GM12865 (cell line): ENCODE results near the gene FAM180B.

Experiments
- DNase-seq: peaks from one replicate; pipeline ENCODE4 v3.0.0; 2010; ENCODE audit warnings: low read depth
- H3K4me3 ChIP-seq: 2 replicates; pipeline ENCODE4 v1.5.1; 2011; ENCODE audit warnings: mild to moderate bottlenecking, low read depth, low read length, control low read depth
- CTCF ChIP-seq: IDR thresholded peaks from 2 replicates; pipeline ENCODE4 v1.5.1; 2011; ENCODE audit warnings: low read length, control low read depth, low read depth, inconsistent platforms; ENCODE audit not compliant: insufficient read depth; ENCODE audit errors: missing control alignments

FAM180B gene

GRCh38 chr11:47578524-47579494, 7.7 kb upstream of the FAM180B start, which contains the start of the genes KBTBD4 and NDUFS3:
Gene KBTBD4, minus strand, starts transcription at chr11:47578970. Its CDS starts 19 bp downstream, at chr11:47578951.
Gene NDUFS3, plus strand, starts transcription at chr11:47579074. Its CDS starts 18 bp downstream, at chr11:47579092.
- peak; percentile 94 for DNase-seq
- no peak for TF ChIP-seq CTCF
- peak within 1 kb of the TSS; percentile 86 for H3K4me3 ChIP-seq

- no peak for TF ChIP-seq CTCF
- DNase-seq: no peak
- no peak overlapping the region for H3K4me3 ChIP-seq
Measured at GRCh38 chr11:47583844-47584243, 2.6 kb upstream of the FAM180B start.

GRCh38 chr11:47587039-47587716, 700 bp downstream of the FAM180B start:
- H3K4me3 ChIP-seq: no peak overlapping the region
- no peak for DNase-seq
- TF ChIP-seq CTCF: no peak

GRCh38 chr11:47587723-47588326, 1.3 kb downstream of the FAM180B start:
- no peak overlapping the region for H3K4me3 ChIP-seq
- DNase-seq: no peak
- TF ChIP-seq CTCF: no peak

- no peak overlapping the region for H3K4me3 ChIP-seq
- no peak for DNase-seq
- no peak for TF ChIP-seq CTCF
Measured at GRCh38 chr11:47589118-47589517, 2.6 kb downstream of the FAM180B start.

GRCh38 chr11:47589584-47589976, 3.1 kb downstream of the FAM180B start:
- DNase-seq: no peak
- H3K4me3 ChIP-seq: no peak overlapping the region
- TF ChIP-seq CTCF: no peak
